ENCODE measurements around the gene LPIN1.

GRCh38 chr2:11764920-11765319, 18.5 kb downstream of the LPIN1 start:
- TF ChIP-seq POLR2A (IDR thresholded peaks at IDR 0.05): no peak
- no peak for TF ChIP-seq CTCF (IDR thresholded peaks at IDR 0.05)
